GM12878 (cell line): ENCODE measurements around the gene MXI1. TPM values are rescaled to one million over a fixed set of nuclear protein-coding genes. Genes with fewer than 3 reads are reported as not detected.

Experiments
- ATAC-seq: fragments of 200-7000 bp; cut with Tn5 transposase; 3 replicates; pipeline ENCODE4 v1.9.1; 2020; ENCODE audit warnings: mild to moderate bottlenecking, moderate library complexity
- BruUV-seq: library from RNA; stranded (reverse); fragments of 400-500 nt; replicated peaks from 2 replicates; lab custom pipeline; 2021; lab: Mats Ljungman, UMichigan
- CTCF ChIA-PET: fragments of 300-600 bp; sonication (Branson Sonifier 250); formaldehyde crosslinking; extraction: SDS; loops from one replicate; lab custom pipeline; 2021; ENCODE audit warnings: inconsistent platforms; lab: Yijun Ruan, JAX
- POLR2A ChIA-PET: fragments of 350-600 bp; formaldehyde crosslinking; extraction: SDS; loops from one replicate; lab custom pipeline; 2021; ENCODE audit warnings: inconsistent platforms; lab: Charles Lee
- RAD21 ChIA-PET: fragments of 300-600 bp; sonication (Branson Sonifier 250); formaldehyde crosslinking; loops from one replicate; lab custom pipeline; 2023; ENCODE audit warnings: antibody characterized with exemption; ENCODE audit not compliant: unreplicated experiment; lab: Charles Lee
- SMC1A ChIA-PET: fragments of 300-600 bp; sonication (Branson Sonifier 250); formaldehyde crosslinking; loops from one replicate; lab custom pipeline; 2023; ENCODE audit not compliant: unreplicated experiment, uncharacterized antibody; lab: Charles Lee
- DNase-seq: peaks from one replicate; pipeline ENCODE4 v3.0.0-alpha.2; 2011; ENCODE audit warnings: low read depth, low spot score
- FAIRE-seq: peaks from 3 replicates; lab custom pipeline; 2011; peaks lifted over from hg19 to GRCh38; lab: Jason Lieb, UNC
- H2AFZ ChIP-seq: 2 replicates; pipeline ENCODE4 v1.6.0; 2011; ENCODE audit warnings: low read depth, low read length, control low read depth; ENCODE audit not compliant: control insufficient read depth
- H3K27ac ChIP-seq: 2 replicates; pipeline ENCODE4 v1.5.1; 2011; ENCODE audit warnings: control low read depth; ENCODE audit not compliant: control insufficient read depth, insufficient read depth
- H3K27me3 ChIP-seq, 2 experiments: replicated peaks in 1 of 2; 2 replicates each; pipeline versions ENCODE4 v1.6.0 to v1.6.1; 2011; ENCODE audit warnings: low read length in 1 of 2; ENCODE audit not compliant: control insufficient read depth in 2 of 2, insufficient read depth in 2 of 2
- H3K36me3 ChIP-seq, 2 experiments: 2 replicates each; pipeline ENCODE4 v1.5.1; 2011; ENCODE audit warnings: low read length in 1 of 2; ENCODE audit not compliant: control insufficient read depth in 2 of 2, insufficient read depth in 2 of 2
- H3K4me1 ChIP-seq: 2 replicates; pipeline ENCODE4 v1.6.1; 2011; ENCODE audit warnings: mild to moderate bottlenecking, low read length, moderate library complexity, mixed read lengths; ENCODE audit not compliant: control insufficient read depth, insufficient read depth
- H3K4me2 ChIP-seq: 2 replicates; pipeline ENCODE4 v1.6.0; 2011; ENCODE audit warnings: control low read depth; ENCODE audit not compliant: control insufficient read depth, insufficient read depth
- H3K4me3 ChIP-seq: fragments of 200-600 bp; sonication (generic); 2 replicates; pipeline ENCODE4 v1.5.1; 2016
- H3K79me2 ChIP-seq: 2 replicates; pipeline ENCODE4 v1.6.0; 2011; ENCODE audit warnings: low read length; ENCODE audit not compliant: control insufficient read depth, insufficient read depth
- H3K9ac ChIP-seq: 2 replicates; pipeline ENCODE4 v1.8.0; 2011; ENCODE audit warnings: low read length, control low read depth, mixed read lengths; ENCODE audit not compliant: control insufficient read depth, insufficient read depth
- H3K9me3 ChIP-seq: replicated peaks from 3 replicates; pipeline ENCODE4 v1.5.1; 2011; ENCODE audit warnings: mild to moderate bottlenecking, low read length; ENCODE audit not compliant: control insufficient read depth, insufficient read depth
- H4K20me1 ChIP-seq: 2 replicates; pipeline ENCODE4 v1.6.0; 2011; ENCODE audit not compliant: control insufficient read depth, insufficient read depth
- ATF3 ChIP-seq: IDR thresholded peaks from 2 replicates; pipeline ENCODE4 v1.6.1; 2011; ENCODE audit warnings: low read depth, mild to moderate bottlenecking, low read length, moderate library complexity, borderline replicate concordance; ENCODE audit errors: extremely low read depth
- ATF7 ChIP-seq: fragments of 450-650 bp; IDR thresholded peaks from 2 replicates; pipeline ENCODE4 v1.6.1; 2016; ENCODE audit warnings: low read depth, mild to moderate bottlenecking
- CBX5 ChIP-seq: sonication (generic); IDR thresholded peaks from 2 replicates; pipeline ENCODE4 v1.6.1; 2016; ENCODE audit warnings: low read depth, moderate library complexity, mild to moderate bottlenecking, inconsistent platforms
- CHD2 ChIP-seq: IDR thresholded peaks from 2 replicates; pipeline ENCODE4 v1.6.1; 2011; ENCODE audit warnings: low read depth, low read length, improper control_type of control experiment, borderline replicate concordance
- CREB1 ChIP-seq: IDR thresholded peaks from 2 replicates; pipeline ENCODE4 v1.6.1; 2012; ENCODE audit warnings: low read depth, mild to moderate bottlenecking, inconsistent platforms
- IKZF2 ChIP-seq, 2 experiments: fragments of 450-650 bp; IDR thresholded peaks; 2 replicates each; pipeline ENCODE4 v1.6.1; 2017; ENCODE audit warnings: mild to moderate bottlenecking in 2 of 2, moderate library complexity in 2 of 2
- LARP7 ChIP-seq: fragments of 450-650 bp; IDR thresholded peaks from 2 replicates; pipeline ENCODE4 v1.6.1; 2017; ENCODE audit warnings: mild to moderate bottlenecking
- MLLT1 ChIP-seq: fragments of 450-650 bp; IDR thresholded peaks from 2 replicates; pipeline ENCODE4 v1.6.1; 2016; ENCODE audit warnings: mild to moderate bottlenecking
- MTA2 ChIP-seq: fragments of 450-650 bp; IDR thresholded peaks from 2 replicates; pipeline ENCODE4 v1.6.1; 2016; ENCODE audit warnings: low read depth, mild to moderate bottlenecking, moderate library complexity
- POU2F2 ChIP-seq: IDR thresholded peaks from 3 replicates; pipeline ENCODE4 v1.6.1; 2011; ENCODE audit warnings: low read depth, mild to moderate bottlenecking, low read length, borderline replicate concordance
- REST ChIP-seq: IDR thresholded peaks from 2 replicates; pipeline ENCODE4 v1.6.1; 2012; ENCODE audit warnings: mild to moderate bottlenecking, low read depth, low read length
- TCF12 ChIP-seq: IDR thresholded peaks from 2 replicates; pipeline ENCODE4 v1.6.1; 2011; ENCODE audit warnings: low read depth, mild to moderate bottlenecking, low read length
- ZBED1 ChIP-seq: IDR thresholded peaks from 2 replicates; pipeline ENCODE4 v1.6.1; 2016; ENCODE audit warnings: borderline replicate concordance
- ZNF207 ChIP-seq: fragments of 450-650 bp; IDR thresholded peaks from 2 replicates; pipeline ENCODE4 v1.6.1; 2014; ENCODE audit warnings: antibody characterized with exemption, mild to moderate bottlenecking, borderline replicate concordance
- WGBS: methylation state at CpG from one replicate; pipeline ENCODE4 v1.1.6; 2016; ENCODE audit warnings: low lambda C conversion rate; ENCODE audit not compliant: insufficient replicate concordance, insufficient coverage; ENCODE audit errors: missing lambda C conversion rate; 5-methylcytosine and 5-hydroxymethylcytosine counted together
- in situ Hi-C: fragments of 300-500 bp; cut with MboI; formaldehyde crosslinking; loops from 9 replicates; pipeline ENCODE4 v1.14.3; 2018; ENCODE audit warnings: mixed read lengths
- intact Hi-C: fragments of 100-400 bp; cut with micrococcal nuclease; formaldehyde crosslinking; loops from one replicate; pipeline ENCODE4 v1.14.2; 2022; ENCODE audit not compliant: unreplicated experiment
- polyA plus RNA-seq, 11 experiments: library from polyadenylated mRNA; depleted of rRNA in 4 of 11; unstranded in 6 of 11; stranded (reverse) in 5 of 11; fragments of >200 nt; fragmentation: Nextera tagmentation in 4 of 11; fragmentation: Illumina TruSeq in 1 of 11; extraction: Ambion mirVana in 4 of 11; extraction: Trizol in 1 of 11; gene quantifications; 1 replicate in 1 of 11; 2 replicates in 10 of 11; pipeline versions ENCODE4 v1.2.1 to v1.2.3, GENCODE V29; 2011 to 2016; ENCODE audit warnings: inconsistent platforms in 2 of 11, missing spikeins in 2 of 11, low read depth in 1 of 11
- total RNA-seq, 4 experiments: library from RNA; depleted of rRNA in 3 of 4; stranded (reverse); fragments of >200 nt in 3 of 4; fragmentation: Illumina TruSeq in 1 of 4; extraction: Trizol in 1 of 4; gene quantifications; 2 replicates each; pipeline versions ENCODE4 v1.2.1 to v1.2.3, GENCODE V29; 2013 to 2021
- TF ChIP-seq, protein P1 (sequence below): fragments of 450-650 bp; IDR thresholded peaks from 2 replicates; pipeline ENCODE4 v1.6.1; 2017; ENCODE audit warnings: low read depth, mild to moderate bottlenecking, moderate library complexity

Gene MXI1
- total and polyA plus RNA-seq, 10 of the 15 experiments (the other 5 are each of a cell fraction or from before 2014, with no cell fraction given), result 0.23 to 8.0 (median 0.41) TPM

- Histone ChIP-seq H3K36me3 (no peaks in the 10 kb centered on the region), H3K9me3 (no peaks in the 10 kb centered on the region), H3K27me3 (peaks cover 4 to 6% of the 10 kb centered on the region in 2 experiments; a peak in 3 of 4 replicates), H2AFZ (peak overlapping the region; percentile 73), H3K4me3 (peak overlapping the region; percentile 79), H3K9ac (peak overlapping the region; percentile 47; the same call in 1 of the 2 replicates), H3K4me1 (peaks cover 16% of the 10 kb centered on the region), H4K20me1 (no peaks in the 10 kb centered on the region), H3K79me2 (no peaks in the 10 kb centered on the region; the same call in 1 of the 2 replicates), H3K4me2 (peak overlapping the region; percentile 99), H3K27ac (no peak overlapping the region)
- SMC1A ChIA-PET, result interaction anchor here (1.0 to 8.8 kb wide), 5 partner anchors 13 to 77 kb away, joined by 3 to 67 read pairs (median 4); no protein-coding TSS in a partner anchor
- under 1% methylated on average over 23 of the region's 24 CpGs for WGBS
- in situ Hi-C loops, result no loop called here
- ATAC-seq (no peak; the same call in 2 of the 3 replicates), FAIRE-seq (no peak), DNase-seq (no peak)
- no TSS peak for BruUV-seq
- CTCF ChIA-PET, result interaction anchor here (1.2 to 11.0 kb wide), 10 partner anchors 12 to 325 kb away, joined by 3 to 62 read pairs (median 6); no protein-coding TSS in a partner anchor
- POLR2A ChIA-PET, result interaction anchor here (0.7 to 2.0 kb wide), 3 partner anchors 10 to 17 kb away, joined by 4 to 10 read pairs (median 6); no protein-coding TSS in a partner anchor
- RAD21 ChIA-PET, result interaction anchor here (0.8 to 4.4 kb wide), 6 partner anchors 14 to 231 kb away, joined by 3 to 34 read pairs (median 8); no protein-coding TSS in a partner anchor
- intact Hi-C loops, result loop anchor here (2.0 kb wide), 1 partner anchor 69 kb away; no protein-coding TSS in a partner anchor
- TF ChIP-seq ZNF207 (no peak; the same call in 1 of the 2 replicates), ATF7 (peak; percentile 39; the same call in 1 of the 2 replicates), MTA2 (peak; percentile 30; the same call in 1 of the 2 replicates), REST (0 out of 2 replicates have a peak, but pooled peaks have one; percentile 18), TCF12 (no peak), ZBED1 (peak; percentile 44; the same call in 1 of the 2 replicates), ATF3 (no peak), POU2F2 (peak; percentile 64; the same call in 1 of the 3 replicates), MLLT1 (peak; percentile 67; the same call in 1 of the 2 replicates), IKZF2 (IDR thresholded peaks at IDR 0.05) (peak; percentile 21 to 30; a peak in 3 of 4 replicates), CBX5 (0 out of 2 replicates have a peak, but pooled peaks have one; percentile 22), CHD2 (peak; percentile 77), CREB1 (no peak), LARP7 (peak; percentile 15; the same call in 1 of the 2 replicates)
- TF ChIP-seq, protein P1, sequence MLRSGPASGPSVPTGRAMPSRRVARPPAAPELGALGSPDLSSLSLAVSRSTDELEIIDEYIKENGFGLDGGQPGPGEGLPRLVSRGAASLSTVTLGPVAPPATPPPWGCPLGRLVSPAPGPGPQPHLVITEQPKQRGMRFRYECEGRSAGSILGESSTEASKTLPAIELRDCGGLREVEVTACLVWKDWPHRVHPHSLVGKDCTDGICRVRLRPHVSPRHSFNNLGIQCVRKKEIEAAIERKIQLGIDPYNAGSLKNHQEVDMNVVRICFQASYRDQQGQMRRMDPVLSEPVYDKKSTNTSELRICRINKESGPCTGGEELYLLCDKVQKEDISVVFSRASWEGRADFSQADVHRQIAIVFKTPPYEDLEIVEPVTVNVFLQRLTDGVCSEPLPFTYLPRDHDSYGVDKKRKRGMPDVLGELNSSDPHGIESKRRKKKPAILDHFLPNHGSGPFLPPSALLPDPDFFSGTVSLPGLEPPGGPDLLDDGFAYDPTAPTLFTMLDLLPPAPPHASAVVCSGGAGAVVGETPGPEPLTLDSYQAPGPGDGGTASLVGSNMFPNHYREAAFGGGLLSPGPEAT, result peak; percentile 36; the same call in 1 of the 2 replicates
Measured at GRCh38 chr10:110209454-110209925, 2.1 kb downstream of the MXI1 start.
